SW 1271 (cell line): ENCODE data around the gene SLC6A11.
A peak's percentile ranks its signal among the peaks of the same experiment; 100 is the strongest.

Experiments
- DNase-seq, 2 experiments: peaks; one replicate each; lab custom pipeline; 2025; lab: John Stamatoyannopoulos, UW

Gene SLC6A11

DNA sequence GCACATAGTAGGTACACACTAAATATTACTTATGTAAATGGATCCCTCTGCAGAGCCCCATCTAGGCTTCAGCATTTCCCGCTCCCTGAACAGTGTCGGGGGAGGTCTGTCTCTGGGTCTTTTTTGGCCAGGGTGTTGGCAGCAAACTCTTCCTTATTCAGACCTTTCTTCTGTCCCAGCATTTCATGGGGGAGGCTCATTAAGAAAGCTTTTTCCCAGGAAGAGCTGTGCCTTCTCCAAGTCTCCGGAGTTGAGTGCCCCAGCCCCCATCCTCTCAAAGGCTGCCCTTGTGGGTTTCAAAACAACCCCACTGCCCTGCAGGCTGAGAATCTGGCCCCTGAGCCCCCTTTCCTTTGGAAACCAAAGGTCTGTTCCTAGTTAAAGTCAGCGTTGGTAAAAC lies 25.1 kb downstream of the SLC6A11 start:
- no peak for DNase-seq

DNA sequence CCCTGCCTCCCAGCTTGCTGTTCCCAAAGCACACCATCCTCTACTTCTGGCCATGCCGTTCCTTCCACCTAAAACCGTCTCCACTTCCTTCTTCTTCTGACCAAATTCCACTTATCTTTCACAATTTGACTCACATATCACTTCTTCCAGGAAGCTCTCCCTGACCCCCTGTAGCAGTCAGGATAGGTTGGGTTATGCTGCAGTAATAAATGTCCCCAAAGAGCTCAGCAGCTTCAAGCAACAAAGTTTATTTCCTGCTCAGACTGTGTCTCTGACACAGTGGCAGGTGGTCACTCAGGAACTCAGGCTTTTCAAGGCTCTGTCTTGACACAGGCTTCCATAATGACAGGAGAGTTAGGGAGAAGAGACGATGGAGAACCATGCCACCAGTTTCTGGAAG lies 27.4 kb downstream of the SLC6A11 start:
- DNase-seq: no peak

DNA sequence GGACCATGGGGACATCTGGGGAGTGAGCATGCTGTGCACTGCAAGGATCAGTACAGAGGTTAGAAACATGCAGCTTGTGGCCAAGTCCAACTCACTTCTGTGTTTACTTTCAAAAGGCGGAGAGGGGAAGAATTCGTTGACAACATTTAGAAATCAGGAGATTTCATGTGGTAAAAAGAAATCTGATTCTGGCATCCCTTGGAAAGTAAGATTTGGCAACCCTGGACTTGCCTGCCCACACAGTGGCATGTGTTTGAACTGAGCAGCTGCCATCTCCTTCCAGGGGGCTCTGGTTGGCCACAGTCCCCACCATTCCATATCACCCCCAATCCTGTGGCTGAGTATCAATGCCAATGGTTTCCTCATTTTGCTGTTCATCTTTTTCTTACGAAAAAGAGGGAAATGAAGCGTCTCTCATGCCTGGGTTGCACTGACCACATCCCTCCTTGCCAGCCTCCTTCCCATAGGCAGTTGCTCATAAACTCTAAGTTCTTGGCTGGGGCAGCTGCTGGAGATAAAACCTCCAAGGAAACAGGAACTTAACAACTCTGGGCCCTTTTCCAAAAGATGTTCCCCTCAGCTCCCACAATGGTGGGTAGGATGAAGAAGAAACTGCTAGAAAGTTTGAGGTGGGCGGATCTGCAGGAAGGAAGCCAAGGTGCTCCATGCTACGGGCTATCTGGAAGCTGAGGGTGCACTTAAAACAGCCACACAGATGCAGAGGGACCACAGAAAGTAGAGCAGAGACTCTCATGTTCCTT lies 29.2 kb downstream of the SLC6A11 start:
- DNase-seq: no peak

DNA sequence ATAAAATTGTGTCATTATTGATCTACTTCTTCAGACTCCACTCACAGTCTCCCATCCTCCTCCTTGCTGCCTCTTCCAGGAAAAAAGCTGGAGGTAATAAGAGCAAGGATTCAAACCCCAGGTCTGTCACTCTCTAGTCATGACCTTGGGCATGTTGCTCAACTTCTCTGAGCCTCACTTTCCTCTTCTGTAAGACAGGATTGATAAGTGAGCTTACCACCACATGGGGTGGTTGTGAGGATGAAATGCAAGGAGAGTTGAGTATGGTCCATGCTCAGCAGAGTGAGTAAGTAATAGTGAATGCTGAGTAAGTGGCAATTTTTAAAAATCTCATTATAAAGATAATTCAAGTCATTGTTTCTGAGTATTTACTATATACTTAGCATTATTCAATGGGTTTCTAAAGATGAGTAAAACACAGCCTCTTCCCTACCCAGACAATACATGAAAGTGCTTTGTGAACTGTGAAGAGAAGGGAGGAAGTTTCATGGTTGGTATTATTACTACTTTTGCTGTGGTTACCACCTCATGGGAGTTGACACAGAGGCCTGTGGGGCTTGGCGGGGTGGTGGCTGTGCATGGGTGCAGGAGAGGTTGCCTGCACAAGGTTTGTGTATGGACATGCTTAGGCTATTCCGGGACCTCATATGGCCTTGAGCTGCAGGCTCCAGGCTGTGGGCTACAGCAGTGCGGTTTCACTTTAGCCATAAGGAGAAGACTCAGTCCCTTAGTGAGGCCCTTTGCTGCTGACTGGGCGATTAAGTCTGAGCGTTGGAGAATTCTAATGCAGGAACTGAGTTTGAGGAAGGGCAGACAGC lies 30.0 kb downstream of the SLC6A11 start:
- no peak for DNase-seq

DNA sequence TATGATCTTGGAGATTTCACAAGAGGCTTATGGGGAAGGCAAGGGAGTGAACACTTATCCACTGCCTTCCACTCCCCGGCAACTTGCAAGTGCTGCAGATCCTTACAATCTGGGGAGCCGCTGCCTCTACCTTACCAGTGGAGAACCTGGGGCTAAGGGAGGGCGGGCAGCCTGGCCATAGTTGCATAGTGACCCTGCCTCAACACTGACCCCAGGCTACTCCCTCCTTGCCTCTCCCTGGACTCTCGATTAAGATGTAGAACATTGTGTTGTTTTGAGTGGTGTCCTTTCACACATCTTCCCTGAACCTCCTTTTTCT lies 30.6 kb downstream of the SLC6A11 start:
- DNase-seq: no peak

DNA sequence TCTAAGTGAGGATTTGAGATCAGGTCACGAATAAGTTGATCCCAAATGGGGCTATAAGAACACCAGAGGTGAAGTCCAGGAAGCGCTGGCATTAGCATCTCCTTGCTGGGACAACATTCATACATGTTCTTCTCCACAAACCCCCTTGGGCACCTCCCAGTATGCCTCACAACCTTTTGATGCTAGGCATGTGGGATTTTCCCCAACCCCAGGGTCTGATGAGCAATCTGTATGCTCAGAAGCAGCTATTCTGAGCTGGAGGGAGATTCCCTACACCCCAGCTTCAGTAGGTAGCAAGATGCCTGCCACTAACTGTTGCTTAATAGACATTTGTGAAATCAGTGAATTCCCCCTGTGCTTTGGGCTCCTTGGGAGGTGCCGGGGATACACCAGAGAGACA lies 32.2 kb downstream of the SLC6A11 start:
- no peak for DNase-seq

DNA sequence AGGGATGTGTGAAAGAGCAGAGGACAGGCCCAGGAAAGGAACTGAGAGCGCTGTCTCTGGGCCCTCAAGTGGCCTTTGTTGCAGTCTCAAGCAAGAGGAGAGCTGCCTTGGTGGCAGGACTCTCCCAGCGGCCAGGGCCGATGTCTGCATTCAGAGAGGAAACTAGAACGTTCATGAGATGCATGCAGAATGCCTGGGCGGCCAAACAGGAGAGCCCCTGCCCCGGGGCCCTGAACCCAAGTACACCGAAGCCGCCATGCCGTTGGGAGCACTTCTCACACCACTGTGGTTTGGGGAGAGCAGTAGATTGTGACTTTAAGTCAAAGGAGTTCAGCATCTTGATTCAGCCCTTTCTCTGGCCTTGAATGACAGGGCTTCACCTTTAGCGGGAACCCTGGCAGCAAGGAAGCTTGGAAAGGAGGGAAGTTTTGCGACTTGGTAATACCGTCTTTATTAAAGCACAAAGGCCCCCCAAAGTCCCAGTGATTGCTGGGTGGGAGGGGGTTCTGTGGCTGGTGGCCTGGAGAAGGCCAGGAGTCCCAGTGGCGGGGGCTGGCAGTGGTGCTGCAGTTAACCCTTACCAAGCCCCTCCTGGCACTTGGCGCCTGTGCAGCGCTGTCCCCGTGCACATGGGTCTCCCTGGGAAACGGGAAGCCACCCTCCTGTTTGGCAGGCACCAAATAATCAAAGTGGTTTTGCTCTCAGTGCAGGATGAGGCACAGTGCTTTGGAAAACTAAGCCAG lies 36.2 kb downstream of the SLC6A11 start:
- no peak for DNase-seq

DNA sequence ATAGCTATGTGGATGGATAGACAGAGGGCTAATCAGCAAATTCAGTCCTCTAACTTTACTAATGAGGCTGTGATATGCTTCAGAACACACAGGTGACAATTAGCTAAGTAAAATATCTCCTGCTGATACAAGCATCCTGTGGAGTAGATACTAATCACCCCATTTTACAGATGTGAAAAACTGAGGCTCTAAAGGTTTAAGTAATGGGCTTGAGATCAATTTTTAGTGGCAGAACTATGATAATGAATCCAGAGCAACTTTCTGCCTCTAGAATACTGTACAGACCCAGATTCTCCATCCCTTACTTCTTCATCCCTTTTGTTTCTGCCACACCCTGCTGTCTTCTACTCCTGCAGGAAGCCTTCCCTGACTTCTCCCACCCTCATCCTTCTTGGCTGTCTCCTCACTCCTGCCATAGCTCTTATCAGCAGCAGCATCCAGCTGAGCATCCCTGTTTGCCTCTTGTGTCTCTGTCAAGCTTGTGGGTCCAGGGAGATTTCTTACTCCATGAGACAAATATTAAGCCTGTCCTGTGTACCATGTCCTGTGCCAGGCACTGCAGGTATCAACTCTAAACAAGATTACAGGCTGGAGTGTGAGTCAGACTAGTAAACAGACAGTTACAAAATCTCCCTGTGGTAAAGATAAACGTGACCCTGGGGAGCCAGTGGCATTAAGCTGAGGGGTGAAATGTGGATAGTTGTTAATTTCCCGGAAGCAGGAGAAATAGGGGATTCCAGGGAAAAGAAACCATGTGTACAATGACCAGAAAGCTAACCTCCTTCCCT lies 39.2 kb downstream of the SLC6A11 start:
- no peak for DNase-seq

DNA sequence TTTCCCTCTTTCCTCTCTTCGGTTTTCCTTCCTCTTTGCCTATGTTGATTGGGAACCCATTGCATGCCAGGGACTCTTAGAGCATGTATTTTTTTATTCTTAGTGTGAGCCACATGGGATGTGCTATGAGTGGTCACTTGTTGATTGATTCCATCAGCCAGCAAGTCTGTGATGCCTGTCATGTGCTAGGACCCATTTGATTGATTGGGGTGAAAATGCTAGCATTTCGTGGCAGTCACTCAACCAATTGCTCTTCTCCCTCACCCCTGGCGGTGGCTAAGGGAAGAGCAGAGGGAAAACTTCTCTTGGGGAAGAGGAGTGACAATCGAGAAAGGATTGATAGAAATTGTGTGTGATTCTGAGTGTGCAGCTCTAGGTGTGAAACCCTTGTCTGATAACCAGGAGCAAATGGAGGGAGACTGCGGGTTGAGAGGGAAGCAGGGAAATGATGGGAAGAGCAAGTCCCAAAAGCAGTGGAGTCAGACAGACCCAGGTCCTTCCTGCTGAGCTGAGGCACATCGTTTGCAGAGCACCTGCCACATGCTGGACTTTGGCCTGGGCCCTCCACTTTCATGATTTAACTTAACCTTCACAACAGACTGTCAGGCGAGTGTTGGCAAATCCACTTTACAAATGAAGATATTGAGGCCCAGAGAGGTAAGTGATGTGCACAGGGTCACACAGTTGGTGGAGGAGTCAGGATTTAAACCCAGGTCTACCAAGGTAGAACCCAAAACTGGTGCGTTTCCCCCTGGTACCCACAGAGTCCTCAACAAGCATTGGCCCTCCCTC lies 40.0 kb downstream of the SLC6A11 start:
- DNase-seq: no peak

DNA sequence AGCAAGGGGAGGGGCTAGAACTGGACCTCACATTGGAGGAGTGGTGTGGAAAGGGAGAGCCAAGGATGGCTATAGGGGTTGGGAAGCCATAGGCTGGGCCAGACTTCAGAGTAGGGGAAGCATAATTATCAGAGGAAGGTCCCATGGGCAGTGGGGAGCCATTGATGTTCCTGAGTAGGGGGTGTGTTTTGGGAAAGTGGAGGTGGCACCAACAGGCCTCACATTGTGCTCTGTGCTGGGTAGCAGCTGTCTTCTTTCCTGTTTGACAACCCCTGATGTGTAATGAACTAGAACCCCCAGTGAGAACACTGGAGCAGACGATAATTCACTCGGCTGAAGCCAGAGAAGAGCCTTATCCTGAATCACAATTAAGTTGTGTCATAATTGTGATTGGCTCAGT lies 41.2 kb downstream of the SLC6A11 start:
- no peak for DNase-seq

DNA sequence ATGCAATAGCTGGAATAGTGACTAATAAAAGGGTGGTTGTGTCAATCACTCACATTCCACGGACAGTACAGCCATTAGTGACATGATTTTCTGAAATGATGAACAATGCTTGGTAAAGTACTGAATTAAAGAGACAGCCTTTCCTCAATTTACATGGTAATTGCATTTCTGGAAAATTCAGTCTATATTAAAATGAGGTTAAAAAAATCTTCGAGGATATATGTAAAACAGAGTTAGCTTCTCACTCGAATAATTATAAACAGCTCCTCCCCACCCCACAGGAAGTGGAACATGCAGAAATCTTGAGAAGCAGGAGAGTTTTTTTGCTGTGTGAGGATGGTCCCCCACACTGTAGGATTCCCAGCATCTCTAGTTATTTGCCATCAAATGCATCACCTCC lies 42.1 kb downstream of the SLC6A11 start:
- no peak for DNase-seq

DNA sequence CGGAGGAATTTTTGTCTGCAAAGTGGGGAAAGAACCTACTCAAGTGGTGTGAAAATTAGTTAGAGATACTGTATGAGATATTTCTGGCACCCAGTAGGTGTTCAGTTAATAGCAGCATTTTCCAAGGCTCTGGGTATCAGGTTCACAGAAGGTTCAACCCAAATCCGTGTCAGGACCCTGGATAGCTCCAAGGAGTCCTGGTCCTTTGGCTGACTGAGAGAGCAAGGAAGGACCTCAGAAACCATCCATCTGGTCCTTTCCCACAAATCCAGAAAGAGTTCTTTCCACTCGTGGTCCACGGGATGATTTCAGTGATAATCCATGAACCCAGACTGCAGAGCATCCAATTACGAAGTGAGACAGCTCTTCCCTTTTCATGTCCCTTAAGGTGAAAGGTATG lies 51.4 kb downstream of the SLC6A11 start:
- no peak for DNase-seq

DNA sequence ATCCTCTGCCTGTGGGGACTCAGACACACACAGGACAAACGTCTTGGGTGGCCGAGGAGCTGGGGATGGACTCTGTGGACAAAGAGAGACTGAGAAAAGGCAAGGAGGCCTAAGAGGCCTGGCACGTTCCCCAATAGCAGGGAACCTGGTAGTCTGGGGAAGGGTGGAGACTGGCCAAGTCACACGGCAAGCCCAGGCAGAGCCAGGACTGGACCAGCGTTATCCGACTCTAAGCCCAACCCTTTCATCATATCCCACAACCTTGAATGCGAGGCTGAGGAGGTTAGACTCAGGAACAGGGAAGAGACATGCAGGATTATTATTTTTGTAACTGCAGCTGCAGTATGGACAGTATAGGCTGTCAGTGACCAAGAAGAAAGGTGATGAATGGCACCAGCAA lies 53.4 kb downstream of the SLC6A11 start:
- no peak for DNase-seq

DNA sequence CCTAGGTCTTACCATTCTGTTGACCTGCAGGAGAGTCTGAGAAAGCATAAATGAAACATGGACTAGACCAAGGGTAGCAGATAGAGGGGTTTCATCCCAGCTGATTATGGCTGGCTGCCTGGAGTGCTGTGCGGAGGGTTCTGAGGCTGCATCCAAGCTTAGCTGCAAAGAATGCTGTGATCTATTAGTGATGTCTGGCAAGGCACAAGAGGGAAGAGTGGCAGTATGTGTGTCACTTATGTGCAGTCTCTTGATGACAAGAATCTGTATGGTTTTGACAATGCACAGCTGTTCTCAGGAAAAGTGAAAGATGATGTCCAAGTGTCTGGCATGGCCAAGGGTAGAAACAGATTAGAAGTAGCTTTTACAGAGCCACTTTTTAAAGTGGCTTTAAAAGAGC lies 54.3 kb downstream of the SLC6A11 start:
- DNase-seq: no peak

DNA sequence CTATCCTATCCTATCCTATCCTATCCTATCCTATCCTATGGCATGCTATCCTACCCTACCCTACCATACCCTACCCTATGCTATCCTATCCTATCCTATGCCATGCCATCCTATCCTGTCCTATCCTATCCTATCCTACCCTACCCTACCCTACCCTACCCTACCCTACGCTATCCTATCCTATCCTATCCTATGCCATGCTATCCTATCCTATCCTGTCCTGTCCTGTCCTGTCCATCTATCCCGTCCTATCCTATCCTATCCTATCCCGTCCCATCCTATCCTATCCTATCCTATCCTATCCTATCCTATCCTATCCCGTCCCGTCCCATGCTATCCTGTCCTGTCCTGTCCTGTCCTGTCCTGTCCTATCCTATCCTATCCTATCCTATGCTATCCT lies 57.4 kb downstream of the SLC6A11 start:
- no peak for DNase-seq

DNA sequence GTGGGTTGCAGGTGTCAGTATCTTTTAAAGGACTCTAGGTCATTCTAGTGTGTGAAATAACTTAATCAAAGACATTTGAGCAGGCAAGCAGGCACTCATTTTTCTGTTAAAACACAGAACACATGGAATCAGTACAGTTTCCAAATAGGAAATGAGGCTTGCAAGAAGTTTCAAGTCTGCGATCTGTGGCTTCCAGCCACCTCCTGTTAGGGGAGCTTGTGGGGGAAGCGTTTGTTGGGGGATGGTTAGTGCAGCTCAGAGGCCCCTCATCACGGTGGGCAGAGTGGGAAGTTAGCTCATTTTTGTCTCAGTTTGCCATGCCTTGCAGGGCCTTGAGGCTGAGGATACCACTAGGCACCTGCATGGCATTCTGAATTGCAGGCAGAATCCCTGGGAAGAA lies 59.9 kb downstream of the SLC6A11 start:
- no peak for DNase-seq

DNA sequence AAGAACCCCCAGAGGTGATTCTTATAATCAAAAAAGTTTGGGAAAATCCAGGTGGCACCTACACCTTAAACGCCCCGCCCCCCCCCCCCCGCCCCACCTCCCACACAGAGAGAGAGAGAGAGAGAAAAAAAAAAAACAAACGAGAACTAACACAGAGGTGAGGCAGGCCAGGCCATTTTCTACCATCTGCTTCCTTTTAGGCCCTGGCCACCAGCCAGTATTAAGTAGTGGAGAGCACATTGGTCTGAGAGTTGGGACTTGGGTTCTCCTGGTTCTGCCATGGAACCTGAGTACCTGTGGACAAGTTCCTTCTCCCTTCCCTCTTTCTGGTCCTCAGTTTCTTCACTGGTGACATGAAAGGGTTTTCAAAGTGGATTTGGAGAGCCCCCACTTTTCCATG lies 60.6 kb downstream of the SLC6A11 start:
- DNase-seq: no peak

DNA sequence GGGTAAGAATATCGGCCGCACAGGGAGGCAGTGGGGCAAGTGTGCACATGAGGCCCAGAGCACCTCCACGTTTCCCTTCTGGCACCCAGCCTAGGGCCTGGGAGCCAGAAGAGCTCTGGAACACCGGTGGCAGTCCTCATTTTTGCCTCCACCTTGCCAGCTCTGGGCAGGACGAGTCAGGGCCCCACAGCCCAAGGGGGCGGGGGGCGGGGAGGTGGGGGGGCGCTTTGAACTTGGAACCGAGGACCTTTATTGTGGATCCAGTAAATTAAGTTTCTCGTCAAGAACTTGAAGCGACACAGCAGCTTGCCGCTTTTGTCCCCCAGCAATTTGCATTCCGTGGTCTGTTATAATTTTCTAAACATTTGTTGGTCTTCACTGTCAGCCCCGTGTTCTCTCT lies 66.8 kb downstream of the SLC6A11 start:
- no peak for DNase-seq

DNA sequence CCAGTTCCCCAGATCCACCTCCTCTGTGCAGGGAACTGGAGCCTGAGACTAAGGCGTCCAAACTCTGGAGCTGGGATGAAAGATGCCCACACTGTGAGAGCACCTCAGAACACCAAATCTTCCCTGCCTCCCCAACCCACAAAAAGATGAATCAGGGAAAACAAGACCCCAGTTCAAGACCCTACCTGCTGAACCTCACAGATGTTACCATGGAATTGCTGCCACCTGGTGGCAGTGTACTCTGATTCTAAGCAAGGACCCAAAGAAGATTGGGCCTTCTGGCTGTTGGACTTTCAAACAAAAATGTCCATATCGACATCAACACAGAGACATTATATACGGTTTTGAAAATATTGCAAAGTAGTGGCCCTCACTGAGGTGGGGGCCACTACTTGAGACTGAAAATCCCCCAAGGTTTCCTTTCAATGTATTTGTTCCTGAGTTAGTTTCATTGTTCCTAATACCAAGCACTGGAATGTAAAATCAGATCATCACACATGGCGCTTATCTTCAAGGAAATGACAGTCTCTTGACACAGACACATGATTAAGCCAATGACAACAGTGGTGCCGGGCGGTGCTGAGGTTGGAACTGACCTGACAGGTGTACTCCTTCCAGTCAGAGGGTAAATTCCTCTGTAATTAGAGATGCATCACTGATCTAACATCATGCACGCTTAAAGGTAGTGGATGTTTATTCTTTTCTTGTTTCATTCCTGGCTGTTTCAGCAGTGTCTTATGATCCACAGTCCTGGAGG lies 67.6 kb downstream of the SLC6A11 start:
- peak in 1 of 2 experiments; percentile 6 for DNase-seq

DNA sequence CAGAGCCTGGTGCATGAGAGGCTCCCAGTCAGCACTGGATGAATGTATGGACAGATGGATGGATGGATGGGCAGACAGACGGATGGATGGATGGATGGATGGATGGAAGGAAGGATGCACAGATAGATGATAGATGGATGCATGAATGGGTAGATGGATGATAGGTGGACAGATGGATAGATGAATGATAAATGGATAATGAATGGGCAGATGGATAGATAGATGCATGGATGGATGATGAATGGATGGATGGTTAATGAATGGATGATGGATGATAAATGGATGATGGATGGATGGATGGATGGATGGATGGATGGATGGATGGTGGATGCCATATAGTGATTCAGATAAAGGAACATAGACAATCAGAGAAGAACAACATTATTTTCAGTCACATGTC lies 71.0 kb downstream of the SLC6A11 start:
- no peak for DNase-seq
